HG03135 (cell line): ENCODE results near the gene GRM4.

ENCODE experiments used
- ATAC-seq: cut with Tn5 transposase; IDR thresholded peaks from one replicate; pipeline ENCODE4 v1.9.1; 2021; ENCODE audit warnings: mild to moderate bottlenecking, moderate library complexity; ENCODE audit not compliant: unreplicated experiment

GRM4 gene

GRCh38 chr6:33983109-33983716 lies 162.7 kb downstream of the GRM4 start:
- no peak for ATAC-seq

GRCh38 chr6:33981861-33982260 lies 164.0 kb downstream of the GRM4 start:
- ATAC-seq, result no peak

GRCh38 chr6:33981421-33981820 lies 164.5 kb downstream of the GRM4 start:
- no peak for ATAC-seq

DNA sequence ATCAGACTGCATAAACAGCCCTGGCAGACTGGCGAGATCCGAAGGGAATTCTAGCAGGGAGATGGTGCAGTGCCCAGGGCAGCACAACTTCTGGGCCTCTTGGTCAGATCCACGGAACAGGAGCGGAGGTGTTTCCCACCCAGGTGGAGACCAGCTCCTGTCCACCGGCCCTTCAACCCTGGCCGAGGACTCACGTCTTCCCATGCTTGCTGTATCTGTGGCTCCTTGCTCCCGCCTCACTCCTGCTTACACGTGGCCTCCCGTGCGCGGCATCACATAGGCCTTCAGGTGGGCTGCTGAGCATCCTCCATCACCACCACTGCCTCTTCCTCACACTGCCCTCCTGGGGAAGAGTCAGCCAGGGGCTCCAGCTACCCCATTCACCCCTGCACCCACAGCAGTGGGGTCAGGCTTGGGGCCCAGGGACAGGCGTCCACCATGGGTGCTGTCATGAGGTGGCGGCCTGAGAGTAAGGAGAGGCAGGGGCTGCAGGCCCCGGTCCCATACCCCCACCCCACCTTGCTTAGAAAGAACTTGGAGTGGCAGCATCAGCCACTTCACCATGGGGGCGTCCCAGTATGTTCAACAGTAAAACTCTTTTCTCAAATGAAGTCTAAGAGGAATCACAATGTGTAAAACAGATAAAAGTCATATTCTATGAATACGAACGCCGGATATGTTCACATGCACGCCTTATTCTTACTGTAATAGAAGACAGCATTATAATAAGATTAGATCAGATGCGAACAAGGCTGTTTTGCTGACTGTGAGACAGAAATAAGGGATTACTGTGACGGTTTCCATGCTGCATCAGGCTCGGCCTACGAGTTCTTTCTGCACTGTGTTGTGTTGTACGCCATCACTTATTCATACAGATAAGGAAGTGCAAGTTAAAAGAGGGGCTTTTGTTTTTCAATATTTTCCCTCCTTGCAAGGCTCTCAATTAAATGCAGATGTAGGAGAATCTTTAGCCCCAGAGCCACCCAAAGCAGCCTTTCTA lies 165.4 kb downstream of the GRM4 start:
- no peak for ATAC-seq

DNA sequence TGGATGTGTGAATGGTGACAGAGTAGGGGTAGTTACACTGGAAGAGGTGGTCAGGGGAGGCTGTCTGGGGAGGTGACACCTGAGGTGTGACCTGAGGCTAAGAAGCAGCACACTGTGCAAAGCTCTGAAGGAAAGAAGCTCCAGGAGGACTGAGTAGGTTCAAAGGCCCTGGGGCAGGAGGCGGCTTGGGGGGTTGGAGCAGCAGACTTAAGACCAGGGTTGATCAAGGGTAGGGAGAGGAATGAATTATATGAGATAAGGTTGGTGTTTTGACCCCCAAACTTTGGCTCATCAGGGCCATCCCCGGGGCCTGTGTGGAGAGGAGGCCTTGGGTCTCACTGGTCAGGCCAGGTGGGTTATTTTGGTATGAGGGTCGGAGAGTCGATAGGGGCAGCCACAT lies 166.1 kb downstream of the GRM4 start:
- ATAC-seq, result no peak

- ATAC-seq, result no peak
These were observed 167.3 kb downstream of the GRM4 start for GRCh38 chr6:33978412-33979150.

GRCh38 chr6:33977606-33978411 lies 168.1 kb downstream of the GRM4 start:
- ATAC-seq, result no peak

GRCh38 chr6:33976437-33977360 lies 169.2 kb downstream of the GRM4 start:
- ATAC-seq, result no peak

DNA sequence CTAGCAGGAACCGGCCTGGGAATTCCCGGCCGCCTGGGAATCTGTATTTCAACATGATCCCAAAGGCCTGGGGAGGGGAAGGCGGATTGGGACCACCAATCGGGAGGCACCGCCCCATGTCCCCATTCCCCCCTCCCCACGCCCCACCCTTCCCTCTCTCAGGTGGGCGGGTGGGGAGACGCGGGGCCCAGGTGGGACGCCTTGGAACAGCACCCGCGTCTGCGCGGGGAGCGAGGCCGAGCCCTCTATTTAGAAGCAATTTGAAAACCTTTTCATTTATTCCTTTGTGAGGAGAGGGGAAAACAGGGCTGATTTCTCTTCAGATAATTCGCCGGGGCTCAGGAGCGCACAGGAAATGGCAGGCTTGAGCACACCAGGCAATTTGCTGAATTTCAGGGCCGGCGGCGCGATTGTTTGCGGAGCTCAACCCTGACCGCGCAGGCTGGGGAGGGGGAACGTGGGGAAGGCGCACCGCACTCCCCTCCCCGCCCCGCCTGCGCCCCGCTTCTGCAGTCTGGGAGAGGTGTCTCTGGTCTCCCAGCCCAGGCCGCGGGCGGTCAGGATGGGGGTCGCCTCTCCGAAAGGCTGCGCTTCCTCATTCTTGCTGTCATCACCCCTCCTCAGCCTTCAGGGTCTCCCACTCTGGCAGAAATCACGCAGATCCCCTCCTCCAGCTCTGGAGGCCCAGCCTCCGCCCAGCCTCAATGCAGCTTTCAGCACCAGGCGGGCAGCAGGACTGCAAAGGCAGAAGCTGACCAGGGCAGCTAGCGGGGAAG lies 170.0 kb downstream of the GRM4 start:
- ATAC-seq, result no peak

GRCh38 chr6:33974471-33974870 lies 171.4 kb downstream of the GRM4 start:
- no peak for ATAC-seq

GRCh38 chr6:33974030-33974429 lies 171.9 kb downstream of the GRM4 start:
- no peak for ATAC-seq

DNA sequence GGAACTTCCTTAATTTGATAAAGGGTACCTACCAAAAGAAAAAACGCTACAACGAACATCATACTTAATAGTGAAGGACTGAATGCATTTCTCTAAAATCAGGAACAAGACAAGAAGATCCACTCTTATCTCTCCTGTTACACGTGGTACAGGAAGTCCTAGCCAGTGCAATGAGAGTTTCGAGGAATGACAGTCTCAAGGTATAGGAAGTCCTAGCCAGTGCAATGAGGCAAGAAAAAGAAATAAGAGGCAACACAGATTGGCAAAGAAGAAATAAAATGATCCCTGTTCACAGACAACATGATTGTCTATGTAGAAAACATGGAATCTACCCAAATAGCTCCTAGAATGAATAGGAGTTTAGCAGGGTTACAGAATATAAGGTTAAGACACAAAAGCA lies 174.3 kb downstream of the GRM4 start:
- ATAC-seq, result no peak
